RPMI8226 (cell line): ENCODE measurements around the gene COCH.
"Not testable (repeated sequence)": the region's sequence is repeated elsewhere in the genome, so short reads cannot be mapped to it uniquely, and the experiment has no call there.

Source experiments
- DNase-seq: peaks from one replicate; pipeline ENCODE4 v3.0.0-alpha.2; 2015

Gene COCH

DNA sequence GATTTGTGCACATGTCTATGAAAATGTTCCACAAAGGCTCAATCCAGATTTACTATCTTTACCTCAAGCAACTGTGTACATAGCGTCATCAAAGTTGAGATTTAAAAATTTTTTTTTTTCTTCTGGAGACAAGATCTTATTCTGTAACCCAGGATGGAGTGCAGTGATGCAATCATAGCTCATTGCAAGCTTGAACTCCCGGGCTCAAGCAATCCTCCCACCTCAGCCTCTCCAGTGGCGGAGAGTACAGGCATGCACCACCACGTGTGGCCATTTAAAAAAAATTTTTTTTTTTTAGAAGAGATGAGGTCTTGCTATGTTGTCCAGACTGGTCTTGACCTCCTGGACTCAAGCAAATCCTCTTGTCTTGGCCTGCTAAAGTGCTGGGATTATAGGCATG, 2.3 kb downstream of the COCH start:
- no peak for DNase-seq

DNA sequence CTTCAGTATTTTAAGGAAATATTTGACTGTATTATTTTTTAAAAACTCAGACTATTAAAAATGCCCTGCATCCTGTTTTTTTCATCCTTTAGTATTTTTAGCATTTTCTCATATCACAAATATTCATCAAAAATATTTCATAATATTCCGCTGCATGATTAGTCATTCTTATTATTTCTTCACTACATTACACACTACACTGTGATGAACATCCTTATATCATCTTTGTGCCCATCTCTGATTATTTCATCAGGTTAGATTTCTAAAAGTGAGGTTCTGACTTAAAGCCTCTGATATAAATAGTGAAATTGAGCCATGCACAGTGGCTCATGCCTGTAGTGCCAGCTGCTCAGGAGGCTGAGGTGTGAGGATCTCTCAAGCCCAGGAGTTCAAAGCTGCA, 8.1 kb downstream of the COCH start:
- no peak for DNase-seq

GRCh38 chr14:30883508-30884294, 9.3 kb downstream of the COCH start:
- DNase-seq: no peak

- no peak for DNase-seq
These were observed 10.5 kb downstream of the COCH start for GRCh38 chr14:30884901-30885300.

- no peak for DNase-seq
These were observed 11.7 kb downstream of the COCH start for GRCh38 chr14:30885840-30886740.

- no peak for DNase-seq
These were observed 14.3 kb downstream of the COCH start for GRCh38 chr14:30888480-30889243.

DNA sequence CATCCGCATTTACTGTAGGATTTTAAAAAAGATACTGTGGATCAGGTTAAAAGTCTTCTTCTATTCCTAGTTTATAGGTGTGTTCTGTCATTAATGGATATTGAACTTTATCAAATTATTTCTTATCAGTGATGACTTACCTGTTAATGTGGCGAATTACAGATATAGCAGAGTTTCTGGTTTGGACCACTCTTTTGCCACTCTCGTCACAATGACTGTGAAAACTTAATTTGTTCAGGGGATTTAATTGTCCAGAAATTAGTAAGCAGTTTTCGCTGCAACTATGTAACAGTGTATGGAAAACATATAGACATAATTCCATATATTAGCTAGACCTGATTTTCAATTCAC, 14.9 kb downstream of the COCH start:
- no peak for DNase-seq

DNA sequence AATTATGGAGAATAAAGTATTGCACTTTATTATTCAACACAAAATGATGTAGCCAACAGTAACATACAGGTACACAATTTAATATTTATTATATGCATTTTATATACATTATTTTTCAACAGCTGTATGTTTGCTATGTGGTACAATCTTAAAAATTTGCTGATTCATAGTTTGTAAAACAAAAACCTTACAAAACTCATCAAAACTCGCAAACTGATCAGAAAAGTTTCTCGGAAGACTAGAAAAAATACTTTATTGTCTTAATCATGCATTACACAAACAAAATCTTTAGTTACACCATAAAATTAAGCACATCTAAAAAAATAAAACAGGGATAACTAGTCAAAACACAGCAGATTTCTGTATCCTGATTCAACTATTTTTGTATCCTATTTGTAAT, 19.5 kb downstream of the COCH start:
- DNase-seq: no peak

- no peak for DNase-seq
These were observed 20.7 kb downstream of the COCH start for GRCh38 chr14:30894923-30895515.

- no peak for DNase-seq
These were observed 22.1 kb downstream of the COCH start for GRCh38 chr14:30896435-30896834.

- DNase-seq: not testable (repeated sequence)
These were observed 22.8 kb downstream of the COCH start for GRCh38 chr14:30897121-30897520.

DNA sequence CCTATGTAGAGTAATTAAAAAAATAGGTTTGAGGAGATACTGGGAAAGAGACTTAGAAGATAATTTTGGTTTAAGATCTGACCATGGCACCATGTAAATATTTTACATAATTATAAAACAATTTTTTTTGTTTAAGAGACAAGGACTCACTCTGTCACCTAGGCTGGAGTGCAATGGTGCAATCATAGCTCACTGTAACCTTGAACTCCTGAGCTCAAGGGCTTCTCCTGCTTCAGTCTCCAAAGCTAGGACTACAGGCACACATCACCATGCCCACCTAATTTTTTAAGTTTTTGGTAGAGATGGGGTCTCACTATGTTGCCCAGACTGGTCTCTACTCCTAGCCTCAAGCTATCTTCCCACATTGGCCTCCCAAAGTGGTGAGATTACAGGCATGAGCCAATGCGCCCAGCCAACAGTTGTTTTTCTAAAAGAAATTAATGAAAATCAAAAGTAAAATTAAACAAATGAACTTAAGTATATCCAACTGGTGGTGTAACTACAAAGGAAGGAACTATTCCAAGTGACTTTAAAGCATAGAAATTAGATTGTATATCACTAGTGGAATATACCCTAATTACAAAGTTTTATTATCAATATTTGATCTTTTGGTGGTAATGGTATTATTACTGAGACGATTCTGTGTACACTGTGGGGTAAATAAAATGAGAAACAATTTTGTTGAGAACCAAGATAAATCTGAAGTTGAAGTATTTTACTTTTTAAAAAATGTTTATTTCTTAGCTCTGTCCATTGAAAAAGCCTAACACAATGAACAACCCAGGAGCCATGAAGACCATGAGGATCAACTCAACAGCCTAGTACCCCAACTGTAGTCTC, 29.1 kb downstream of the COCH start:
- no peak for DNase-seq

DNA sequence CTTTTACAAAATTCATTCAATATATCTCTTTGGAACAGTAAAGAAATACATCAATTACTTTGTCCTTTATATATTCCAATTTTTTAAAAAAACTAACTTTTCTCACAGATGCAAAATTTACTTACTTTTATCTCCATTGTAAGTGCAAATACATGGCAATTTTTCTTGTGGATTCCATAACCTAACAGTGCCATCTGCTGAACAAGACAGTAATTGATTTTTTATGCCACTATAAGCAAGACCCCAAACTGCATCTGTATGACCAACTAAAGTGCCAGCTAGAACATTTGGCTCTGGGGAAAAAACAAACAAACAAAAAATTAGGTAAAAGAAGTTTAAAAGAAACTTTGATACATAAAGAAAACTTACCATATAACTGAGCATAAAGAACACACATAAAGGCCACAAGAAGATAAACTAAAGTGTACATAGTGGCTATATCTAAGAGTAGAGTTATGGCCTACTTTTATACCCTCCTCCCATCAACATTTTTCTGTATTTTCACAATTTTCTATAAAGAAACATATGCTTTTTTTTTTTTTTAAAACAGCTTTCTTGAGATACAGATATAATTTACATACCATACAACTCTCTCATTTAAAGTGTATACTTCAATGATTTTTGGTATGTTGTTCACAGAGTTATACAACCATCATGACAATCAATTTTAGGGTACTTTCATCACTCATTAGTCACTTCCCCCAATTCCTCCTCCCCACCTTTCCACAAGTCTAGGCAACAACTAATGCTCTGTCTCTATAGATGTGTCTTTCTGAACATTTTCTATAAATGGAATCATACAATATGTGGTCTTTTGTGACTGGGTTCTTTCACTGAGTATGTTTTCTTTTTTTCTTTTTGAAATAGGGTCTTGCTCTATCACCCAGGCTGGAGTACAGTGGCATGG, 32.6 kb downstream of the COCH start:
- no peak for DNase-seq

- DNase-seq: no peak
These were observed 33.3 kb downstream of the COCH start for GRCh38 chr14:30907659-30908057.

DNA sequence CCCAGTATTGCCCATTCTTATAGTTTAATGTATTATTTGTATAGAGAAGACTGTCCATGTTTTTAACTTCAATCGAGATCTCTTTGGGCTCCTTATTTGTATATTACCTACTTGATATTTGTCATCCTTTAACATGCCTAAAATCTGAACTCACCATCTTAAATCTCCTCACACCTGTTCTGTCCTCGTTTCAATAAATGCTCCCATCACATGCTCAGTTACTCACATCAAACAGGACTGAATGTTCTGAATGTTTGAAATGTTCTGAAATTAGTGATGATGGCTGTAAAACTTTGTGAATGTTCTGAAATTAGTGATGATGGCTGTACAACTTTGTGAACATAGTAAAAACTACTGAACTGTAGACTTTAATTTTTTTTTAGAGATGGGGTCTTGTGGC, 34.5 kb downstream of the COCH start:
- no peak for DNase-seq

- DNase-seq: no peak
These were observed 40.5 kb downstream of the COCH start for GRCh38 chr14:30914812-30915211.

DNA sequence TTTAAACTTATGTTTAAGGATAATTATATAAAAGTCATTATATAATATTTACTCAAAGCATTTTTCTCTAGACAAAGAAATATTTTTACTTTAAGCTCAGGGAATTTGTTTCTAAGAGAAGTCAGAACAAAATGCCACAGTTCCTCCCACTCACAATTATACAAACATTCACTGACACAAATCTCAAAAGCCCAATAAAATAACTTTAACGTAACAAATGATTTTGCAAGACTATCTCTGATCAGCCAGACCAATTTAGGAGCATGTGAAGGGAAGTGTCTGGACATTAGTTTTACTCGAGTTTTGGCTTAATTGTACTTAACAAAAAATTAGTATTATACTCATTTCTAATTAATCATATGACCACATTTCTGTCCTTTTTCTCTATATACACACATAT, 41.2 kb downstream of the COCH start:
- DNase-seq: no peak

DNA sequence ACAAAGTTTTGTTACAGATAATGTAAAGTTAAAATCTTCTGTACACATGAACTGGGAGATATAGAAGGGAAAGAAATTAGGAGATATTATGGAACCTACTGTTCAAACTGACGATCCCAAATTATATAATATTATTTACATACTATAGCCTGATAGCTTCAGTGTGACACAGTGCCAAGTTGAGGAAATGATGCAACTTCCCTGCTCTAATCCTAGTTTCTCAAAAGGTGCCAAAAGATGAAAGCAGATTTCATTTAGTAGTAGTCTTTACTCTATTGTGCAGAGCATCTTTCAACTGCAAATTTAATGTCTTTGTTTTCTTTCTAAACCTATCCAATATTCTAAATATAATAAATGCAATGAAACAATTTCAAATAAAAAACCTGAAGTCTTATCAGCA, 46.9 kb downstream of the COCH start:
- DNase-seq: no peak

GRCh38 chr14:30921788-30922187, 47.4 kb downstream of the COCH start:
- DNase-seq: no peak

DNA sequence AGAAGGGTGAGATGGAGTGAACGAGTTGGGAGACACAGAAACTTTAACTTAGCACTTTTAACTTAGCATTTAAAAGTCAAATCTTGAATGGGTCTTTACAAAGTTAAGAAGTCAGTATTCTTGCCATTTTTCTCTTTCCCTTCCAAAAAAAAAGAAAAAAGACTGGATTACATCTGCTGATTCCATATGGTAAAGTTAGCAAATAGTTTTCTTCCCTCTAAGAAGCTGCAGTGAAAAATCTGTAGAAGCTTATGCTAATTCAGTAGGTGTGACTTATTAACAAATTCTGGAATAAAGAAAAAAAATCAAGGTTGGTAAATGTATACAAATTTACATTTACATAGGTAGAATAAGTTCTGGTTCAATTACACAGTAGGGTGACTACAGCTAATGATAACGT, 50.9 kb downstream of the COCH start:
- DNase-seq: no peak

DNA sequence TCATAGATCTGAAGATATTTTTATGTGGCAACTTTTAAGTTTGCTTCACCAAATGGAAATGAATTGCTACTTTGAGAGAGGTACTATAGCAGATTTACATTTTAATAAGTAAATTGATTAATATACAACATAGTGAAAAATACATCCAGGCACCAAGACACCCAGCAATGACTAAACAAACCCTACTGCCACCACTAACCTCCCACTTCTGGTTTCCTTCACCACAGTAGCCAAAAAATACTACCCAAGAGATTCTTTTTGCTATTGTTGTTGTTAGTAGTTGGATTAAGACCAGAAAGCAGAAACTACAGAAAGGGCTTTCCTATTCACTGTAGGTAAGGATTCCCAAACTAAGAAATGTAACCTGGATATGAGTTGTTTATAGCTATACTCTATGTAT, 54.1 kb downstream of the COCH start:
- no peak for DNase-seq
